ENCODE data around the gene GABBR2. TPM values are rescaled to one million over a fixed set of nuclear protein-coding genes. Genes with fewer than 3 reads are reported as not detected.
A peak's percentile ranks its signal among the peaks of the same experiment; 100 is the strongest.

Gene GABBR2
- total RNA-seq, 1 donor from 2014 or later = 0.75 TPM

DNA sequence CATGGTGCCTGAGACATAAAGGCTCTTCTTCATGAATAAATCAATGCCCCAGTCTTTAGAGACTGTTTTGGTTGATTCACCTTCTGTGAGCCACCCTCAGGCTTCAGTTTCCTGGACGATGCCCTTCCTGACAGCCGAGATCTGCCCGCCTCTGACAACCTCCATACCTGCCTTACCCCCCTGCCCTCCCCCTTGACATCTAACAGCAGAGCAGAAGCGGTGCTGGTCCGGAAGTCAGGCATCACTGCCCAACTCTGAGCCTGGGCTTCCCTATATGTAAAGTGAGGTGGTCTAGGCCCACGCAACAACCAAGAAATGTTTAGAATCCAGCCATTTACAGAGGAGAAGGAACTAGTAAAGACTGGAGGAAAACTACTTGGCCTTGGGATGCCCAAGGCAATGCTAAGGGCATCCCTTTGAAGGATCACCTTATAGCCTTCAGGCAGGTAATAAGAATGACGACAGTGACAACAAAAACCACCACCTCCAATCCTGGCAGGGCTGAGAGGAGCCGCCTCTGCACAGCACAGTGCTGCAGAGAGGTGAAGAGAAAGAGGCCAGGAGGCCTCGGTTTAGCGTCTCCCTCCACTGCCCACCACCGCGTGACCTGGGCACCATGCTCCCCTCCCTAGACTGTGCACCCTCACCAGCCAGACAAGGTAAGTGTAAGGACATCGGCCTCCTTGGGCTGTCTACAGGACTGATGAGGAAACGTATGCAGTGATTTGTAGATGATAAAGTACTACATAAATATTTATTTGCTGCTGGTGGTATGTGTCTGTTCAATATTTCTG, 35.3 kb upstream of the GABBR2 start:
- H3K4me3 ChIP-seq (ENCODE audit: low read depth, low read length) = no peak overlapping the region
- TF ChIP-seq, protein P1, sequence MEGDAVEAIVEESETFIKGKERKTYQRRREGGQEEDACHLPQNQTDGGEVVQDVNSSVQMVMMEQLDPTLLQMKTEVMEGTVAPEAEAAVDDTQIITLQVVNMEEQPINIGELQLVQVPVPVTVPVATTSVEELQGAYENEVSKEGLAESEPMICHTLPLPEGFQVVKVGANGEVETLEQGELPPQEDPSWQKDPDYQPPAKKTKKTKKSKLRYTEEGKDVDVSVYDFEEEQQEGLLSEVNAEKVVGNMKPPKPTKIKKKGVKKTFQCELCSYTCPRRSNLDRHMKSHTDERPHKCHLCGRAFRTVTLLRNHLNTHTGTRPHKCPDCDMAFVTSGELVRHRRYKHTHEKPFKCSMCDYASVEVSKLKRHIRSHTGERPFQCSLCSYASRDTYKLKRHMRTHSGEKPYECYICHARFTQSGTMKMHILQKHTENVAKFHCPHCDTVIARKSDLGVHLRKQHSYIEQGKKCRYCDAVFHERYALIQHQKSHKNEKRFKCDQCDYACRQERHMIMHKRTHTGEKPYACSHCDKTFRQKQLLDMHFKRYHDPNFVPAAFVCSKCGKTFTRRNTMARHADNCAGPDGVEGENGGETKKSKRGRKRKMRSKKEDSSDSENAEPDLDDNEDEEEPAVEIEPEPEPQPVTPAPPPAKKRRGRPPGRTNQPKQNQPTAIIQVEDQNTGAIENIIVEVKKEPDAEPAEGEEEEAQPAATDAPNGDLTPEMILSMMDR (conservative IDR thresholded peaks at IDR 0.05; ENCODE audit: low read depth, low read length) = no peak
- no peak for DNase-seq (ENCODE audit: low read depth)

DNA sequence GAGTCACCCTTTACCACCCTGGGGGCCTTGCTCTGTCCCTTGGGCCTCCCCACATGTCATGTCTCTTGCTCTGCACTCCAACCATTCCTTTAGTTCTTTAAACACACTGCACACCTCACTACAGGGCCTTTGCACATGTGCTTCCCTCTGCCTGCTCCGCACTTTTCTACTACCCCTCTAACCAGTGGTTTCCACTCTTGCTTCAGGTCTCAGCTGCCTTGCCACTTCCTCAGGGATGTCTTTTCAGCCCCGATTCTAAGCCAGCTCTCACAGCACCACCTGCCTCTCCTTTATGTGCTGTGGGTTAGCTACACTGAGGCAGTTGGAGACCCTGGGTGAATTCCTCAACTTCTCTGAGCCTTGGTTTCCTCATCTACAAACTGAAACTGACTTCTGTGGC, 34.6 kb upstream of the GABBR2 start:
- no peak overlapping the region for H3K4me3 ChIP-seq (ENCODE audit: low read depth, low read length)
- TF ChIP-seq, protein P1 (conservative IDR thresholded peaks at IDR 0.05; ENCODE audit: low read depth, low read length) = no peak
- DNase-seq (ENCODE audit: low read depth) = no peak

DNA sequence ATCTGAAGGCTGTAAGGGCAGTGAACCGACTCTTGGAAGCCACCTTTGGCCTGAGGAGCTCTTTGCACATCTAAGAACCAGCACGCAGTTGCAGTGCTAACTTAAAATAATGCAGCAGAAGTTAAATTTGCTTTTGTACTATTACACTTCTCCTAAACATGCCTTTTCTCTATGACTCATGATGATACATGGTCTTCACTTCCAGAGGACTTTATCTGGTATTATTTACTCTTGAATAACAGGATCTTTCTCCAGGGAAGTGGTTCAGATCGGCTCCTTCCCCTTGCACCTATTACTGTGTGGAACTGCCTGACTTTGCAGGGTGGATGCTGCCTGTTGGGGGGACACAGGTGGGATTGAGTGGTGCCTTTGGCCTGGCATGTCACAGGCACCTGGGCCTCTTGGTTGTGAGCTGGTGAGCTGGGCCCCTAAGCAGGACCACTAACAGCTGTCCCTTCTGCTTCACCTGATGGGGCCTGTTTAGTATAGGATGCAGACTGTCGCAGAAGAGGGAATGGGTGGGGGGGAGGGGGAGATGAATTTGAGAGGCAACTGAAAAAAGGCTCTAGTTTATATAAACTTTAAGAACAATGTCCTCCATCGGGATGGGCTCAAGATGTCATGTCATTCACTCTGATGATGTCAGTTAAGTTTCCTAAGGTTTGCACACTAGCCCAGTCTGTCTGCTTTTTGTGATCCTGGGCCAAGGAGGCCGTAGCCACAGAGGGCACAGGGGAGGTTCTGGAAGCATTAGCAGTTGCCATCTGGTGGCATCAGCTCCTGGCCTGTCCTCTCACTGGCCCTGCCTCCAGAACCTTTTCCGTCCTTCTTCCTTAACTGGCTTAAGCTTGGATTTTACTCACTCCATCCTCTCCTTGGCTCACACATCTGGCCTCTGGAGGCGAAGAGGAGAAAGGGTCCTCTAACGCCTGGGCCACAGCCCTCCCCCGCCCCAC, 33.9 kb upstream of the GABBR2 start:
- H3K4me3 ChIP-seq (ENCODE audit: low read depth, low read length) = no peak overlapping the region
- TF ChIP-seq, protein P1 (conservative IDR thresholded peaks at IDR 0.05; ENCODE audit: low read depth, low read length) = no peak
- DNase-seq (ENCODE audit: low read depth) = no peak

DNA sequence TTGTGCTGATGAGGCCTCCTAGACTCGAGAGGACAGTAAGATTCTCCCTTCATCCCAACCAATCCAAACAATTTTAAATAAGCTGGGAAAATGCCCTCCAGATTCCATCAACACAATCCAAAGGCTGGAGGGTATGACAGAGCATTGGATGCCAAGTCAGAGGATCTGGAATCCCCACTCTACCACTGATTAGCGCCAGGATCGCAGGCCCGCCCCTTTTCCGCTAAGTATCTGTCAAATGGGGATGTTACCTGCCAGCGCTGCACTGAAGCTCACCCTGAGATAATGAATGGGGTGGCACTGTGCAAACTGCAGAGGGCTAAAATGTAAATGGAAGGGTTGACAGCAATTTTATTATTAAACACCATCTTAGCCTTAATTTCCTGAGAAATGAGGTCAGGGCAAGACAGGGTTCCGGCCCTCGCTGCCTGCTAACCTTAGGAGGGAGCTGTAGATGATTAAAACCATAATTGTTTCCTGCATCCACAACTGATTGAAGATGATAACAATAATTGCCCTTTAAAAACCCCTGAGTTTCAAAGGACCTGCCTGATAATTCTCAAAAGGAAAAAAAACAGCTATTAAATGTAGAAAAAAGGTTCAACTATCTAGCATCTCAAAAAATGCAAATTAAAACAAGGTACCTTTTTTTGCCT, 31.6 kb upstream of the GABBR2 start:
- no peak overlapping the region for H3K4me3 ChIP-seq (ENCODE audit: low read depth, low read length)
- DNase-seq (ENCODE audit: low read depth) = no peak
- TF ChIP-seq, protein P1 (conservative IDR thresholded peaks at IDR 0.05; ENCODE audit: low read depth, low read length) = no peak

DNA sequence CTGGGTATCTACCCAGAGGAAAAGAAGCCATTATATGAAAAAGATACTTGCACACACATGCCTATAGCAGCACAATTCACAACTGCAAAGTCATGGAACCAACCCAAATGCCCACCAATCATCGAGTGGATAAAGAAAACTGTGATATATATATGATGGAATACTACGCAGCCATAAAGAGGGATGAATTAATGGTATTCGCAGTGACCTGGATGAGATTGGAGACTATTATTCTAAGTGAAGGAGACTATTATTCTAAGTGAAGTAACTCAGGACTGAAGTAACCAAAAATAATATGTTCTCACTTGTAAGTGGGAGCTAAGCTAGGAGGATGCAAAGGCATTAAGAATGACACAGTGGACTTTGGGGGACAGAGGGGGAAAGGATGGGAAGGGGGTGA, 30.0 kb upstream of the GABBR2 start:
- TF ChIP-seq, protein P1 (conservative IDR thresholded peaks at IDR 0.05; ENCODE audit: low read depth, low read length) = no peak
- H3K4me3 ChIP-seq (ENCODE audit: low read depth, low read length) = no peak overlapping the region
- DNase-seq (ENCODE audit: low read depth) = no peak

DNA sequence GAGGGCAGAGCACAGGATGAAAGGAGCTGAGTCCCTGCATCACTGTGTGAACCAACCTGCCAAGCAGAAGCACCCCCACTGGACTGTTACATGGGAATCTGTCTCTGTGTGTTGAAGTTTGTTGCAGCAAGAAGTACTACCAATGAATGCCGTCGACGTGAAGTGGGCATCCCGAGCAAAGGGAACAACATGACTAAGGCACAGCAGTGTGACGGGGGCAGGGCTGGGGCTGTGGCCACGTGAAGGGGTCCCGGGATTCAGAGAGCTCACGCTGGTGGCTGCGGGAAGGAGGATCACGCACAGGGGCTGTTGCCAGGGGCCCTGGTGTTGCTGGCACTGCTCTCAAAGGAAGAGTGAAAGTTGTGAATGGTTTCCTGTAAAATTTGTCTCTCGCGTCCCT, 27.5 kb upstream of the GABBR2 start:
- peak; percentile 31 for DNase-seq (ENCODE audit: low read depth)
- TF ChIP-seq, protein P1 (conservative IDR thresholded peaks at IDR 0.05; ENCODE audit: low read depth, low read length) = no peak
- H3K4me3 ChIP-seq (ENCODE audit: low read depth, low read length) = peak overlapping the region; percentile 45
